ENCODE measurements around the gene POTEC.
"Not testable (repeated sequence)": the region's sequence is repeated elsewhere in the genome, so short reads cannot be mapped to it uniquely, and the experiment has no call there.

Gene POTEC

GRCh38 chr18:14543446-14543964 lies at the start of gene POTEC:
Gene POTEC (minus strand): TSS chr18:14543600. CDS start chr18:14543146, 454 bp downstream.
- not testable (repeated sequence) for DNase-seq

GRCh38 chr18:14577971-14578370 lies 34.6 kb upstream of the POTEC start:
- DNase-seq, result no peak

DNA sequence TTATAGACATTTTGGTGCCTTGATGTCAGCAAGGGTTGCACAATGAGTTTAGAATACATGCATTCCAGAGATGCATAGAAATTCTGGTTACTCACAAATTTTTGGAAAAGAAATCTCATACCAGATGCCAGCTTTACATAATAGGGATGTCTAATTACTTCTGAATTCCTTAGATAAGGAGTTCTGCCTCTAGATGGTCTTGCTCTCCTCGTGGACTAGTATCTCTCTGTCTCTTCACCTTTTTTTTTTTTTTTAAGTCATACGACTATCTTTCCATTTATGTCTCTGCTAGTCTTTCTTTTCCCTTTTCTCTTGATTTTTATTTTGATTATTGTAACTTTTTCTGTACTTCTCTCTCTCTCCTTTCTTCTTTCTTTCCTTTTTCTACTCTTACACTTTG lies 16.1 kb upstream of the POTEC start:
- DNase-seq, result not testable (repeated sequence)

DNA sequence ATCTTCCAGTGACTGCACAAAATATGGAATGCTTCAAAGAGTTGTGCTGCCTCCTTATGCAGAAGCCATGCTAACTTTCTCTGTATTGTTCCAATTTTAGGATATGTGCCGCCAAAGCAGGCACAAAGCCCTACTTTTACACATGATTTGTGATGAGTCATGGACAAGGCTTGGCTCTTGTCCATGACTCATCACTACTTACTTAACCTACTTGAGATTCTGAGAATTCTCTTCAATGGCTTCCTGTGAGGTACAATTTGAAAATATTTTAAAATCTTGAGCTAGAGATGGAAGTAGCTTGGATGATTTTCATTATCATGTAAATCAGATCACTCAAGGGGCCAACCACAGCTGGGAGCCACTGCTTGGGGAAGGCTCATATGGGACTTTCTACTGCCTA lies 11.7 kb downstream of the POTEC start:
- DNase-seq, result not testable (repeated sequence)

- not testable (repeated sequence) for DNase-seq
These were observed 32.7 kb downstream of the POTEC start for GRCh38 chr18:14510707-14511106.

GRCh38 chr18:14503691-14504090 lies 39.7 kb downstream of the POTEC start:
- DNase-seq, result not testable (repeated sequence)

GRCh38 chr18:14501894-14502293 lies 41.5 kb downstream of the POTEC start:
- DNase-seq, result not testable (repeated sequence)

DNA sequence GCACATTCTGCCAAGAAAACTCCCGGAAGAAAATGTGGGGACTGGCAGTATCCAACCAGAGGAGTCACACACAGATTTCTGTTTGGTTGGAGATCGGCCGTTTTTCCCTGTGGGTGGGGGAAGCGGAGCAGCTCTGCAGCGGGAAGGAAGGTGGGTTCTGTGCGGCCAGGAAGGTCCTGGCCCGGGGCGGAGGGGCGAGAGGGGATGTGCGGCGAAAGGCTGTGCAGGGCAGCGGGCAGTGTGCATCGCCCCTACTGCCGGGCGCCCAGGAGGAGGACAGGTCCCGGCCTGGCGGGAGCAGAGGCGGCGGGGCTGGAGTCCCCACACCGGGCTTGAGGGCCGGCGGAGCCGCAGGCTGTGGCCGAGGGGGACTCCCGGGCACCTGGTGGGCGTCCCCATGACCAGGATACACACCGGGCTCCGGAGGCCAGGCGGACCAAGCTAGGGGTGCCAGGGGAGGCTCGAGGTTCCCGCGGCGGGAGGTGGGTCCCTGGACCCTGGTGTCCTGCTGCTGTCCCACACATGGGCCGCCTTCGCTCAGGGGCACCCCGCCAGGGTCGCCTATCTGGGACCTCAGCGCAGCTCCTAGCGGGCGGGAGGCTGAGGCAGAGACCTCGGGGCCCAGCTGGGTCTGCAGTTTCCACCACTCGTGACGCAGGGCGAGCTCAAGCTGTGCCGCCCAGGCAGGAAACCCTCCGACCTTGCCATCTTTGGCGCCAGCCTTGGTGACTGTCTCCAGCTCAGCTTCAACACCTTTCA lies 54.0 kb downstream of the POTEC start:
- not testable (repeated sequence) for DNase-seq

DNA sequence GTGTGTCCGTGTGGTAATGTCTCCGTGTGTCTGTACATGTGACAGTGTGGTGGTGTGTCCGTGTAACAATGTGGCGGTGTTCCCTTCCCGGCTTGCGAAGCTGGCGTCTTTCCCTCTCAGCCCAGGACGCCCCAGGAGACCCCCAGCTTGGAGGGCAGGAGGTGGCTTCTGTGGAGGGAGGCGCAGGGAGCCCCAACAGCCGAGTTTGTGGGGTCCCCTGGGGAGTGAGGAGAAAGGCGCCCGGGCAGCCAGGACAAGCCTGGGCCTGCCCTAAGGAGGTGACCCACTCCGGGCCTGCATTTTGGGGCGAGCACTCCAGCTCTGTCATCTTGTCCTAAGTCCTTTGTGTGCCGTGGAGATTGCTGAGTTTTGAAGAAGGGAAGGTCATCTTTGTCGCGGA lies 54.6 kb downstream of the POTEC start:
- DNase-seq, result not testable (repeated sequence)

- DNase-seq, result not testable (repeated sequence)
These were observed 56.3 kb downstream of the POTEC start for GRCh38 chr18:14486926-14487580.

GRCh38 chr18:14479076-14479475 lies 64.3 kb downstream of the POTEC start:
- DNase-seq, result not testable (repeated sequence)

DNA sequence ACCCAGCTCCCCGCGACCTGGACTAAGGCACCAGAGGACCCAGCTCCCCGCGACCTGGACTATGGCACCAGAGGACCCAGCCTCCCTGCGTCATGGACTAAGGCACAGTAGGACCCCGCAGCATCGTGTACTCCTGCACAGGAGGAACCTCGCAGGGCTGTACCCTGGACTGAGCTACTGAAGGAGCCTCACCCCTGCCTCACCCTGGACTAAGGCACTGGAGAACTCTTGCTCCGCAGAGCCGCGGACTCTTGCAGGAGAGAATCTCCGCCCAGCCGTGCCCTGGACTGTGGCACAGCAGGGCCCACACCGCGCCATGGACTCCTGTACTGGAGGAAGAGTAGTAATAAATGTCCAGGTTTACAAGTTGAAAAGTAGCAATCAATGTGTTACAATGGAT lies 67.9 kb downstream of the POTEC start:
- not testable (repeated sequence) for DNase-seq

DNA sequence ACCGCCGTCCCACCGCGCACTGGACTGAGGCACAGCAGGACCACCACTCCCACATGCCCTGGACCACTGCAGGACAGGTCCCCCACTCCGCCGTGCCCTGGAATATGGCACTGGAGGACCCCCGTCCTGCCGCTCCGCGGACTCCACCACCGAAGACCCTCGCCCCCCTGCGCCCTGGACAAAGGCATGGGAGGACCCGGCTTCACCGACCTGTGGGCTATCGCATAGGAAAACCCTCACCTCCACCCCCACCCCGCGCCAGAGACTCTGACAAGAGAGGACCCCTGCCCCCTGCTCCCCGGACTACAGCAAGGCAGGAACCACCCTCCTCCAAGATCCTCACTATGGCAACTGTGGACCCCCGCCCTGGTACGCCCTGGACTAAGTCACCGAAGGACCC lies 68.6 kb downstream of the POTEC start:
- not testable (repeated sequence) for DNase-seq

GRCh38 chr18:14474007-14474720 lies 69.2 kb downstream of the POTEC start:
- DNase-seq, result not testable (repeated sequence)

DNA sequence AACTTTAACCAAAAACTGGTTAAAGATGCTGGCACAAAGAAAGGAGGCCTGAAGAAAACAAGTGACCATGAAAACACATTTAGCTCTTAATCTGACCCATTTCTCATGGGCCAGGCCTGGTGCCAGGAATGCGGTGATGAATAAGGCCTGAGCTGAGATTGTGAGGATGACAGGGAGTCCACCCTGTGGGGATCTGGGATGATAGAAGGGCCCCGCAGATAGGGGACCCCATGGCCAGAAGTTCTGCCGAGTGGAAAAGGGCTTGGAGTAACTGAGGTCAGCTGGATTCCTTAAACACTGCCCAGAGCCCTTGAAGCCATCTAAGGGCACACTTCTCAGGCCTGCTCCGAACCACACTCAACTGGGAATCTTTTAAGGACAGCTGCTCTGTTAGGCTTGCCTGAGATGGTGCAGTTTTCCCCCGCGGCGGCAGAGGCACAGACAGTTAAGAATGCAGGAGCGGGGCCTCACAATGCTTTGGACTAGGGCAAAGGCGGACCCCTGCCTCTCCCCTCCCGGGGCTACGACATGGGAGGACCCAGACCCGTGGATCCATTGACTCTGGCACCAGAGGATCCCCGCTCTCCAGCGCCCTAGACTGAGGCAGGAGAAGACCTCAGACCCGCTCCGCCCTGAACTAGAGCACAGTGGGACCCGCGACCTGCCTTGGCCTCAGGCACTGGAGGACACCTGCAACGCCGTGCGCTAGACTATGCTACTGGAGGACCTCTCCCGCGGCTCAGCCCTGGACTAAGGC lies 70.0 kb downstream of the POTEC start:
- not testable (repeated sequence) for DNase-seq

GRCh38 chr18:14471286-14471685 lies 72.1 kb downstream of the POTEC start:
- DNase-seq, result peak; percentile 88

DNA sequence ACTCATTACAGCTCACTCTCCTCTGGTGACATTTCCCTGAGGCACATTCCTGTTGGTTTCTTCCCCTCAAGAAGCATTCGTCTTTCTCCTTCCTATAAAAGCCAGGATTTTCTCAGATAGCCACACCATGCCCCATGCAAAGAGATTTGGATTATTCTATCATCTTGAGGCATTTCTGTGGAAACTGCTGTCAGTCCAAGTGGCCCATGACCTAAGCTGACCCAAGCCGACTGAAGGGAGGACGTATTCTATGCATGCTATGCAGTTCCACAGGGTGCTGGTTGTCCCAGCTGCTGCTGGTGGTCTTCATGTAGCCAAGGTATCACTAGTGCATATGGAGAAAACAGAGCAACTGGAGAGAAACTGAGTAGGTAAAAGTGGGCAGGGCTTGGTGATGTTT lies 73.0 kb downstream of the POTEC start:
- DNase-seq, result not testable (repeated sequence)

DNA sequence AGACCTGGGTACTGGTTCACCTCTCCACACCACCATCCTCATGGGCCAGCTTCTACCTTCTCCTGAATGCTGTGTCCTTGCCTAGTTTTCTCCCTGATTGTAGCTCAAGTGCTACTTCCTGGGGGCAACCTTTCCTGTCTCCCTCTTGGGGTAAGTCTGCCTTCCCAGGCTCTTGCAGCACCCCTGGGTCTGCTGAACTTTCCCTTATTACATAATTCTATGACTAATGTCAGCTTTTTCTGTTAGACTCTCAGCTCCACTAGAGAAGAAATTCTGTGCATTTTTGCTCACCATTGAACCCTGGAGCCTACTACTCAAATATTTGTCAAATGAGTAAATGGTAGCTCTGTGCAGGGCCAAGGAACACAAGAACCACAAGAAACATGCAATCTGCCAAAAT lies 73.4 kb downstream of the POTEC start:
- not testable (repeated sequence) for DNase-seq

DNA sequence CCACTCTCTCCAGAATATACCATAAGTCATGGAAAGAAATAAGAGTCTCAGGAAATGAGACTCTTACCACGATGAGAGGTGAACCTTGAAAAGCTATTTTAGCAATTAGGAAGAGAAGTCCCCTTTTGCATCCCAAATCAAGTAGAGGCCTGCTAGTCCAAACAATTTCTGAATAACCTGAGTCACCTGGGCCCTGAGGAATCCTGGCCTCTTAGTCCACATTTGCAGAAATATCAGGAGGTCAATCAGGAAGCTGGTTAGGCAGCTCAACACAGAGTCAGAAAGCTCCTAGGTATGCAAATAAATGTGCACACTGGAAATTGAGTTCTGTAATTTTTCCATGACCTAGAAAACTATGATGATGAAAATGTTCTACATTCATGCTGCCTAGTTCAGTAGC lies 77.4 kb downstream of the POTEC start:
- DNase-seq, result not testable (repeated sequence)
